Spleen (tissue), 11 donors: ENCODE results near the gene RNF207. TPM values are rescaled to one million over a fixed set of nuclear protein-coding genes. Genes with fewer than 3 reads are reported as not detected.
A peak's percentile ranks its signal among the peaks of the same experiment; 100 is the strongest.

Source experiments
- DNase-seq: peaks from one replicate; pipeline ENCODE4 v3.0.0-alpha.2; 2020
- H3K27ac ChIP-seq, 8 donors: fragments of 200-600 bp; sonication (generic) in 7 of 8; 1 replicate in 4 of 8; 2 replicates in 4 of 8; pipeline versions ENCODE4 v1.5.0 to v1.8.0; 2016 to 2021; ENCODE audit warnings: inconsistent platforms in 4 of 8, mild to moderate bottlenecking in 4 of 8, moderate library complexity in 1 of 8
- H3K27me3 ChIP-seq, 7 donors: fragments of 200-600 bp; sonication (generic) in 6 of 7; replicated peaks in 1 of 7; 1 replicate in 4 of 7; 2 replicates in 3 of 7; pipeline versions ENCODE4 v1.5.0 to v1.8.0; 2016 to 2021; ENCODE audit warnings: inconsistent platforms in 3 of 7, mild to moderate bottlenecking in 1 of 7
- H3K36me3 ChIP-seq, 6 donors: fragments of 200-600 bp; sonication (generic) in 5 of 6; 1 replicate in 4 of 6; 2 replicates in 2 of 6; pipeline versions ENCODE4 v1.5.0 to v1.8.0; 2016 to 2021; ENCODE audit warnings: inconsistent platforms in 2 of 6
- H3K4me1 ChIP-seq, 6 donors: fragments of 200-600 bp; sonication (generic) in 5 of 6; 1 replicate in 3 of 6; 2 replicates in 3 of 6; pipeline versions ENCODE4 v1.5.0 to v1.8.0; 2016 to 2021; ENCODE audit warnings: inconsistent platforms in 3 of 6
- H3K4me3 ChIP-seq, 8 donors: fragments of 200-600 bp; sonication (generic) in 7 of 8; 1 replicate in 4 of 8; 2 replicates in 4 of 8; pipeline versions ENCODE4 v1.5.0 to v1.8.0; 2016 to 2021; ENCODE audit warnings: inconsistent platforms in 4 of 8, mild to moderate bottlenecking in 4 of 8, moderate library complexity in 2 of 8
- H3K9me3 ChIP-seq, 8 donors: fragments of 200-600 bp; sonication (generic) in 7 of 8; 1 replicate in 4 of 8; 2 replicates in 4 of 8; pipeline versions ENCODE4 v1.5.0 to v1.8.0; 2016 to 2021; ENCODE audit warnings: inconsistent platforms in 4 of 8
- CTCF ChIP-seq, 11 experiments: fragments of 200-600 bp in 7 of 11; fragments of 450-650 bp in 4 of 11; sonication (generic) in 4 of 11; IDR thresholded peaks in 8 of 11; conservative IDR thresholded peaks in 3 of 11; 1 replicate in 7 of 11; 2 replicates in 4 of 11; pipeline versions ENCODE4 v1.4.0 to v1.8.0; 2016 to 2021; ENCODE audit warnings: antibody characterized with exemption in 11 of 11, inconsistent platforms in 4 of 11, mild to moderate bottlenecking in 1 of 11
- POLR2A ChIP-seq, 3 donors: fragments of 450-650 bp; IDR thresholded peaks; one replicate each; pipeline ENCODE4 v1.5.1; 2017; ENCODE audit warnings: antibody characterized with exemption in 3 of 3, mild to moderate bottlenecking in 1 of 3
- POLR2AphosphoS5 ChIP-seq, 3 donors: sonication (generic); formaldehyde crosslinking; IDR thresholded peaks; one replicate each; pipeline ENCODE4 v1.5.1; 2017; ENCODE audit warnings: antibody characterized with exemption in 3 of 3
- WGBS, 5 donors: extraction: QIAGEN DNeasy Blood & Tissue Kit in 3 of 5; methylation state at CpG; one replicate each; pipeline versions ENCODE4 v1.1.5 to v1.1.7; 2013 to 2018; 5-methylcytosine and 5-hydroxymethylcytosine counted together
- intact Hi-C: fragments of 100-400 bp; cut with DNase I; formaldehyde crosslinking; loops from one replicate; pipeline ENCODE4 v1.15.0; 2023; ENCODE audit warnings: low total_unique reads
- polyA plus RNA-seq, 3 donors: library from polyadenylated mRNA; stranded (reverse); fragments of 200-250 nt; gene quantifications; one replicate each; pipeline ENCODE4 v1.2.1, GENCODE V29; 2013
- total RNA-seq, 7 donors: library from RNA; depleted of rRNA in 3 of 7; stranded (reverse); fragments of >200 nt in 3 of 7; fragmentation: NEBNext Ultra II Directional in 4 of 7; extraction: Animal tissue kit (Norgen Biotek cat#: 25700) in 4 of 7; gene quantifications; one replicate each; pipeline versions ENCODE4 v1.1.0 to v1.2.1, GENCODE V29; 2016 to 2021
- donor health status: healthy with polysubstance abuse.
- donor health status: DM: no; HTN: no; CAD: no; lungs with moderate emphysema.
- donor health status: DM: no; HTN: no; CAD: no.
- donor health status: Bipolar disorder and iron deficiency.
- donor health status: healthy.
- donor health status: DM: no; HTN: no; CAD: no.
- donor health status: DM: yes; HTN: yes; CAD: no.

RNF207 gene
- total and polyA plus RNA-seq, 10 donors = 2.8 to 12.5 (median 6.3) TPM

- peaks cover 10 to 78% (median 50%) of the 10 kb centered on the region in 7 donors for H3K27me3 ChIP-seq
- no peak overlapping the region for H3K27ac ChIP-seq
- DNase-seq = no peak
- H3K4me1 ChIP-seq = peaks cover 25 to 68% (median 41%) of the 10 kb centered on the region in 6 donors
- TF ChIP-seq POLR2AphosphoS5 (IDR thresholded peaks at IDR 0.05) (peak in 1 of 3 donors; percentile 38), CTCF (IDR thresholded peaks at IDR 0.05 in 8 of 11, conservative IDR thresholded peaks at IDR 0.05 in 3 of 11) (no peak)
- WGBS, 5 donors = 14 to 43% (median 19%) methylated on average over 10 to 71 of the region's 71 CpGs
- peaks cover 0 to 5% (median 0%) of the 10 kb centered on the region in 6 donors for H3K36me3 ChIP-seq
- no peaks in the 10 kb centered on the region for H3K9me3 ChIP-seq
- intact Hi-C loops = loop anchor here (5.0 kb wide), 2 partner anchors 92 to 157 kb away; no protein-coding TSS in a partner anchor
- peak overlapping the region in 2 of 8 donors; percentile 22 to 55 for H3K4me3 ChIP-seq
Observed at GRCh38 chr1:6249739-6250689, 44.1 kb downstream of the RNF207 start.

DNA sequence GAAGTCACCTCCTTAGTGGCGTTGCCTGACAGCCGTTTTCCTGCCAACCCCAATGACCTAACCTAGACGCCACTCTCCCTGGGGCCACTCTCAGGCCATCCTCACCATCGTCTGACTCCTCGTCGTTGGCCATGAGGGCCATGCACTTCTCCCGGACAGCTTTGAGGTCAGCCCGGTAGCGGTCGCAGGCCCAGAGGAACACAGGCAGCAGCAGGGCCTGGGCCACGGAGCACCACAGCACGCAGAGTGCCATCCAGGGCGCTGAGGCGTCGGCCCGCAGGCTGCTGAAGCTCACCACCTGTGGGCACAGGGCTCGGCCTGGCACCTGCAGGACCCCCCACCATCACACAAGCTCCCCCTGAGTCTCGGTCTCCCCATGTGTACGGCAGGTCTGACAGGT is 45.3 kb downstream of the RNF207 start:
- Histone ChIP-seq H3K27me3 (peaks cover 1 to 65% (median 38%) of the 10 kb centered on the region in 7 donors), H3K9me3 (no peaks in the 10 kb centered on the region), H3K4me1 (peaks cover 15 to 56% (median 29%) of the 10 kb centered on the region in 6 donors), H3K4me3 (no peak overlapping the region), H3K27ac (no peak overlapping the region), H3K36me3 (peaks cover 0 to 5% (median 0%) of the 10 kb centered on the region in 6 donors)
- 61 to 84% (median 81%) methylated on average over 12 to 19 of the region's 19 CpGs for WGBS, 5 donors
- intact Hi-C loops = no loop called here
- TF ChIP-seq CTCF (IDR thresholded peaks at IDR 0.05 in 8 of 11, conservative IDR thresholded peaks at IDR 0.05 in 3 of 11) (no peak), POLR2A (IDR thresholded peaks at IDR 0.05) (no peak), POLR2AphosphoS5 (IDR thresholded peaks at IDR 0.05) (no peak)
- no peak for DNase-seq

GRCh38 chr1:6251681-6252373 is 45.9 kb downstream of the RNF207 start:
- no peak overlapping the region for H3K27ac ChIP-seq
- 72 to 86% (median 78%) methylated on average over 13 to 15 of the region's 15 CpGs for WGBS, 5 donors
- TF ChIP-seq POLR2AphosphoS5 (IDR thresholded peaks at IDR 0.05) = no peak
- intact Hi-C loops = no loop called here
- H3K27me3 ChIP-seq = peaks cover 0 to 60% (median 33%) of the 10 kb centered on the region in 7 donors
- H3K4me3 ChIP-seq = no peak overlapping the region
- H3K9me3 ChIP-seq = no peaks in the 10 kb centered on the region
- H3K36me3 ChIP-seq = peaks cover 0 to 5% (median 0%) of the 10 kb centered on the region in 6 donors
- H3K4me1 ChIP-seq = peaks cover 9 to 52% (median 26%) of the 10 kb centered on the region in 6 donors
- no peak for DNase-seq

- no peak for DNase-seq
- intact Hi-C loops = no loop called here
- 81 to 90% (median 87%) methylated on average over 4 of the region's 4 CpGs for WGBS, 5 donors
- H3K27ac ChIP-seq = no peak overlapping the region
- TF ChIP-seq CTCF (IDR thresholded peaks at IDR 0.05 in 8 of 11, conservative IDR thresholded peaks at IDR 0.05 in 3 of 11) = no peak
- no peak for TF ChIP-seq POLR2A (IDR thresholded peaks at IDR 0.05)
- TF ChIP-seq POLR2AphosphoS5 (IDR thresholded peaks at IDR 0.05) = no peak
- H3K9me3 ChIP-seq = no peaks in the 10 kb centered on the region
- no peak overlapping the region for H3K4me3 ChIP-seq
- peaks cover 0 to 5% (median 0%) of the 10 kb centered on the region in 6 donors for H3K36me3 ChIP-seq
- peaks cover 0 to 60% (median 33%) of the 10 kb centered on the region in 7 donors for H3K27me3 ChIP-seq
- peaks cover 6 to 53% (median 25%) of the 10 kb centered on the region in 6 donors for H3K4me1 ChIP-seq
Observed at GRCh38 chr1:6252374-6252710, 46.4 kb downstream of the RNF207 start.
